Mesodermal cell (in vitro differentiated cells): ENCODE data around the gene ICOSLG.
"Not testable (repeated sequence)": the region's sequence is repeated elsewhere in the genome, so short reads cannot be mapped to it uniquely, and the experiment has no call there.

Source experiments
- H3K27ac ChIP-seq: 2 replicates; pipeline ENCODE4 v1.7.0; 2013; ENCODE audit warnings: mild to moderate bottlenecking, low read depth, low read length, moderate library complexity; ENCODE audit not compliant: severe bottlenecking
- H3K36me3 ChIP-seq: 2 replicates; pipeline ENCODE4 v1.7.1; 2013; ENCODE audit warnings: mild to moderate bottlenecking, low read length, moderate library complexity; ENCODE audit not compliant: control insufficient read depth, insufficient read depth
- H3K4me1 ChIP-seq: one replicate; pipeline ENCODE4 v1.7.1; 2013; ENCODE audit warnings: mild to moderate bottlenecking, low read length; ENCODE audit not compliant: insufficient read depth, control insufficient read depth, poor library complexity, severe bottlenecking
- H3K4me3 ChIP-seq: 2 replicates; pipeline ENCODE4 v1.7.0; 2013; ENCODE audit warnings: low read length, control low read depth, mild to moderate bottlenecking; ENCODE audit not compliant: insufficient read depth, poor library complexity, severe bottlenecking; ENCODE audit errors: extremely low read depth
- H3K9me3 ChIP-seq: 2 replicates; pipeline ENCODE4 v1.7.1; 2013; ENCODE audit warnings: mild to moderate bottlenecking, low read length, moderate library complexity; ENCODE audit not compliant: control insufficient read depth
- WGBS, 2 experiments: methylation state at CpG; one replicate each; pipeline ENCODE4 v1.1.5; 2013; ENCODE audit warnings: missing lambda C conversion rate in 2 of 2; ENCODE audit not compliant: insufficient coverage in 2 of 2; 5-methylcytosine and 5-hydroxymethylcytosine counted together

ICOSLG gene

GRCh38 chr21:44196212-44197155 lies 44.3 kb downstream of the ICOSLG start:
- not testable (repeated sequence) for H3K36me3 ChIP-seq, H3K4me3 ChIP-seq, H3K27ac ChIP-seq, H3K4me1 ChIP-seq, H3K9me3 ChIP-seq
- no CpG with 5 or more reads among the region's 22 CpGs for WGBS, 2 experiments

GRCh38 chr21:44194888-44195287 lies 45.9 kb downstream of the ICOSLG start:
- no CpG with 5 or more reads among the region's 9 CpGs for WGBS, 2 experiments
- H3K4me3 ChIP-seq, H3K4me1 ChIP-seq, H3K36me3 ChIP-seq, H3K9me3 ChIP-seq, H3K27ac ChIP-seq: not testable (repeated sequence)

DNA sequence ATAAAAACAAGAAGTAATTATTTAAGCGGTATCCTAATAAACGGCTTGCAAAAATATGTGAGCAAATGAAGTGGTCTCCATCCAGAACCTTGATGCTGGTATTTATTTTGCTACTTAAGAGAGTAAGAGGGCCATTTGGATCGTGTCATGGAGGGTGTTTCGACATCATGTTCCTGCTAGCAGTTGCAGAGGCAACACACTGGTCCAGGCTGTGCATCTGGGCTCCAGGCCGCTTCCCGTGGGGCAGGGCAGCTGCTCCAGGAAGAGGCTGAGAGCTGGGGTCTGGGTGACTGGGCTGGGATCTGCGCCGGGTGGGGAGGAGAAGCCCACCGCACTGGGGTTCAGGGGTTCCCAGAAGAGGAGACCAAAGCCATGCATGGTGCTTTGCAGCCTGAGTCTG lies 46.3 kb downstream of the ICOSLG start:
- WGBS, 2 experiments = no CpG with 5 or more reads among the region's 9 CpGs
- not testable (repeated sequence) for H3K27ac ChIP-seq, H3K4me1 ChIP-seq, H3K9me3 ChIP-seq, H3K36me3 ChIP-seq, H3K4me3 ChIP-seq

DNA sequence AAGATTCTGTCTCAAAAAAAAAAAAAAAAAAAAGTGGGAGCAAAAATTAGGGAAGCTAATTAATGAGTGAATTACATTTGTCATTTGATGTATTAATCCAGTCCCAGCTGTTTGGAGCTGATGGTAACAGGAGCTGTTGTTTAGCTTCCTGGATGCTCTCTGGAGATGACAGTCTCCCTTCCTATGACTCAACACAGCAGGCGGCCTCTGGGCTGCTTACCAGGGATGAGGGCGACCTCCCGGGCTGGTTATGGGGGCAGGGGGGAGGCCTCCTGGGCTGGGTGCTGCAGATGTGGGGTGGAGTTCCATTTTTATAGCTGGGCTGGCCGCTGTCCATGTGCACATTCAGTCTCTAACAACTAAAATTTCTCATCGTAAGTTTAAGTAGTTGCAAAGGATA lies 47.6 kb downstream of the ICOSLG start:
- not testable (repeated sequence) for H3K9me3 ChIP-seq

DNA sequence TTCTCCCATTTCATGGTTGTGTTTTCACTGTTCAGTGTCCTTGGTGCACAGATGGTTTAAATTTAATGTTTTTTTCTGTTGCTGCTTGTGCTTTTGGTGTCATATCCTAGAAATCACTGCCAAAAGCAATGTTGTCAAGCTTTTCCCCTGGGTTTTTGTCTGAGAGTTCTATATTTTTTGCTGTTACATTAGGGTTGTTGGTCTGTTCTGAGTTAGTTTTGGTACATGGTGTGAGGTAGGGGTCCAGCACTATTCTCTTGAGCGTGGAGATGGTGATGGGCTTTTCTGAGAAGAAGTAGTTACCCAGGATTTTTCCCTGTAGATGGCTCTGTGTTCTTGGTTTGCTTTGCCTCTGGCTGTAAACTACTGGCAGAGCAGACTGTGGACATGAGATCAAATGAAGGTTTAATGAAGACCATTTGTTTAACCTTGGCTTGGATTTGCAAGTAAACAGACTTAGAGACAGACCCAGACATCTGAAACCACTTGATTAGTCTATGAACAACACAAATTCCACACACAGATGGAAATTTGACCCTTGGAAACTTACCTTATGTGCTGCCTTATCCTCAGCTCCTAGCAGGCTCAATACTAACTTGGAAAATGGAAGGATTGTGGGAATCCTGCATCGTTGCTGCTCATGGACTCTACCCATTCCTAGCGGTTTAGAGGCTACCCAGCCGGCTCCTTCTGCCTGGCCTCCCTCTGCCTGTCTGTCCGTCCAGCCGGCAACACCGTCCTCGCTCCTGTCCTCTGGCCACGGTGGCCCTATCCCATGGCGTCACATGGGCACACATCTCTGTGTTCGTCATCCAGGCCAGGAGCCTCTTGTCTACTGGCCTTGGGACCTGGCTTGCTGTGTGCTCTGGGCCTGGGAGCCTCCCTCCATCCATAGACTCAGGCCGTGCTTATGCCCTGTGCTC lies 50.1 kb downstream of the ICOSLG start:
- H3K9me3 ChIP-seq, H3K27ac ChIP-seq, H3K4me1 ChIP-seq, H3K4me3 ChIP-seq, H3K36me3 ChIP-seq: not testable (repeated sequence)
- no CpG with 5 or more reads among the region's 12 CpGs for WGBS, 2 experiments

More for the DNA sequence above, 47.6 kb downstream of the ICOSLG start:
- not testable (repeated sequence) for H3K4me3 ChIP-seq, H3K27ac ChIP-seq, H3K4me1 ChIP-seq, H3K36me3 ChIP-seq
- no CpG with 5 or more reads among the region's 5 CpGs for WGBS, 2 experiments

- H3K4me1 ChIP-seq, H3K27ac ChIP-seq, H3K9me3 ChIP-seq, H3K36me3 ChIP-seq, H3K4me3 ChIP-seq: not testable (repeated sequence)
- no CpG with 5 or more reads among the region's 7 CpGs for WGBS, 2 experiments
Observed at GRCh38 chr21:44184862-44185261, 55.9 kb downstream of the ICOSLG start.

DNA sequence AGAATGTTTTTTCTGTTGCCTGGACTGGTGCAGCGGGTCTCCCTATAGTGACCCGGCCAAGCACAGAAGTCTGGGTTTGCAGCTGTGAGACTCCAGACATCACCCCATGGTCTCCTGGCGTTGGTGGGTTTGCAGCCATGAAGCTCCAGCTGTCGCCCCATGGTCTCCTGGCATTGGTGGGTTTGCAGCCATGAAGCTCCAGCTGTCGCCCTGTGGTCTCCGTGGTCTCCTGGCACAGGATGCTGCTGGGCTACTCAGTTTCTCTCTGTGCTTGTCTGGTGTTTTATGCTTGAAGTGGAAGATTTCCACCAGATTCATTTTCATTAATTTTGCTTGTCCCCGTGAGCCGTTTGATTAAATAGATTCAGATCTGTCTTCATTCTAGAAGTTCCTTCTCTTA lies 58.5 kb downstream of the ICOSLG start:
- H3K9me3 ChIP-seq, H3K4me3 ChIP-seq, H3K4me1 ChIP-seq, H3K27ac ChIP-seq, H3K36me3 ChIP-seq: not testable (repeated sequence)
- no CpG with 5 or more reads among the region's 8 CpGs for WGBS, 2 experiments

- not testable (repeated sequence) for H3K4me1 ChIP-seq, H3K4me3 ChIP-seq, H3K36me3 ChIP-seq, H3K27ac ChIP-seq, H3K9me3 ChIP-seq
- no CpG with 5 or more reads among the region's 4 CpGs for WGBS, 2 experiments
Observed at GRCh38 chr21:44181506-44181905, 59.2 kb downstream of the ICOSLG start.

GRCh38 chr21:44176127-44176526 lies 64.6 kb downstream of the ICOSLG start:
- H3K27ac ChIP-seq, H3K36me3 ChIP-seq, H3K9me3 ChIP-seq, H3K4me1 ChIP-seq, H3K4me3 ChIP-seq: not testable (repeated sequence)
- WGBS, 2 experiments = no CpG with 5 or more reads among the region's 14 CpGs

DNA sequence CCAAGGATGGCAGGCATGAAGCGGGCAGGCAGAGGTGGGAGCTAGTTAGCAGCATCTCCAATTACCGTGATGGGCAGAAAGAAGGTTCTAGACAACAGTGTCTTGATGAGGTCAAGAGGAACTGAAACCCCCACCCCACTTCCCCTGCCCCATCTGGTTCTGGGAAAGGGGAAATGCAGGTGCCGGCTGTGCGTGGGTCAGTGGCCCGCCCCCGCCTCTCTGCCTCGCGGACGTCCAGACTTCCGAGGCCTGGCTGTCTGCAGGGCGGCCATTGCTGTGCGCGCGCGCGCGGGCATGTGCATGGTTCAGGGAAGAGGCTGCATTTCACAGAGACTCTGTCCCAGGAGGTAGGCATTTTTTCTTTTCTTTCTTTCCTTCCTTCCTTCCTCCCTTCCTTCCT lies 65.6 kb downstream of the ICOSLG start:
- H3K36me3 ChIP-seq, H3K4me1 ChIP-seq, H3K9me3 ChIP-seq, H3K27ac ChIP-seq, H3K4me3 ChIP-seq: not testable (repeated sequence)
- whole genome bisulfite sequencing, 2 experiments = no CpG with 5 or more reads among the region's 17 CpGs
